Spleen (tissue), 11 donors: ENCODE data around the gene ZFHX2. TPM values are rescaled to one million over a fixed set of nuclear protein-coding genes. Genes with fewer than 3 reads are reported as not detected.

Source experiments
- DNase-seq: peaks from one replicate; pipeline ENCODE4 v3.0.0-alpha.2; 2020
- H3K27ac ChIP-seq, 8 donors: fragments of 200-600 bp; sonication (generic) in 7 of 8; 1 replicate in 4 of 8; 2 replicates in 4 of 8; pipeline versions ENCODE4 v1.5.0 to v1.8.0; 2016 to 2021; ENCODE audit warnings: inconsistent platforms in 4 of 8, mild to moderate bottlenecking in 4 of 8, moderate library complexity in 1 of 8
- H3K27me3 ChIP-seq, 7 donors: fragments of 200-600 bp; sonication (generic) in 6 of 7; replicated peaks in 1 of 7; 1 replicate in 4 of 7; 2 replicates in 3 of 7; pipeline versions ENCODE4 v1.5.0 to v1.8.0; 2016 to 2021; ENCODE audit warnings: inconsistent platforms in 3 of 7, mild to moderate bottlenecking in 1 of 7
- H3K36me3 ChIP-seq, 6 donors: fragments of 200-600 bp; sonication (generic) in 5 of 6; 1 replicate in 4 of 6; 2 replicates in 2 of 6; pipeline versions ENCODE4 v1.5.0 to v1.8.0; 2016 to 2021; ENCODE audit warnings: inconsistent platforms in 2 of 6
- H3K4me1 ChIP-seq, 6 donors: fragments of 200-600 bp; sonication (generic) in 5 of 6; 1 replicate in 3 of 6; 2 replicates in 3 of 6; pipeline versions ENCODE4 v1.5.0 to v1.8.0; 2016 to 2021; ENCODE audit warnings: inconsistent platforms in 3 of 6
- H3K4me3 ChIP-seq, 8 donors: fragments of 200-600 bp; sonication (generic) in 7 of 8; 1 replicate in 4 of 8; 2 replicates in 4 of 8; pipeline versions ENCODE4 v1.5.0 to v1.8.0; 2016 to 2021; ENCODE audit warnings: inconsistent platforms in 4 of 8, mild to moderate bottlenecking in 4 of 8, moderate library complexity in 2 of 8
- H3K9me3 ChIP-seq, 8 donors: fragments of 200-600 bp; sonication (generic) in 7 of 8; 1 replicate in 4 of 8; 2 replicates in 4 of 8; pipeline versions ENCODE4 v1.5.0 to v1.8.0; 2016 to 2021; ENCODE audit warnings: inconsistent platforms in 4 of 8
- CTCF ChIP-seq, 11 experiments: fragments of 200-600 bp in 7 of 11; fragments of 450-650 bp in 4 of 11; sonication (generic) in 4 of 11; IDR thresholded peaks in 8 of 11; conservative IDR thresholded peaks in 3 of 11; 1 replicate in 7 of 11; 2 replicates in 4 of 11; pipeline versions ENCODE4 v1.4.0 to v1.8.0; 2016 to 2021; ENCODE audit warnings: antibody characterized with exemption in 11 of 11, inconsistent platforms in 4 of 11, mild to moderate bottlenecking in 1 of 11
- POLR2A ChIP-seq, 3 donors: fragments of 450-650 bp; IDR thresholded peaks; one replicate each; pipeline ENCODE4 v1.5.1; 2017; ENCODE audit warnings: antibody characterized with exemption in 3 of 3, mild to moderate bottlenecking in 1 of 3
- POLR2AphosphoS5 ChIP-seq, 3 donors: sonication (generic); formaldehyde crosslinking; IDR thresholded peaks; one replicate each; pipeline ENCODE4 v1.5.1; 2017; ENCODE audit warnings: antibody characterized with exemption in 3 of 3
- WGBS, 5 donors: extraction: QIAGEN DNeasy Blood & Tissue Kit in 3 of 5; methylation state at CpG; one replicate each; pipeline versions ENCODE4 v1.1.5 to v1.1.7; 2013 to 2018; 5-methylcytosine and 5-hydroxymethylcytosine counted together
- intact Hi-C: fragments of 100-400 bp; cut with DNase I; formaldehyde crosslinking; loops from one replicate; pipeline ENCODE4 v1.15.0; 2023; ENCODE audit warnings: low total_unique reads
- polyA plus RNA-seq, 3 donors: library from polyadenylated mRNA; stranded (reverse); fragments of 200-250 nt; gene quantifications; one replicate each; pipeline ENCODE4 v1.2.1, GENCODE V29; 2013
- total RNA-seq, 7 donors: library from RNA; depleted of rRNA in 3 of 7; stranded (reverse); fragments of >200 nt in 3 of 7; fragmentation: NEBNext Ultra II Directional in 4 of 7; extraction: Animal tissue kit (Norgen Biotek cat#: 25700) in 4 of 7; gene quantifications; one replicate each; pipeline versions ENCODE4 v1.1.0 to v1.2.1, GENCODE V29; 2016 to 2021
- donor health status: healthy with polysubstance abuse.
- donor health status: DM: no; HTN: no; CAD: no; lungs with moderate emphysema.
- donor health status: DM: no; HTN: no; CAD: no.
- donor health status: Bipolar disorder and iron deficiency.
- donor health status: healthy.
- donor health status: DM: no; HTN: no; CAD: no.
- donor health status: DM: yes; HTN: yes; CAD: no.

The ZFHX2 gene
- total and polyA plus RNA-seq, 10 donors, result 0.09 to 2.9 (median 1.0) TPM

GRCh38 chr14:23555533-23555881 is 3.9 kb upstream of the ZFHX2 start:
- peaks cover 14 to 70% (median 45%) of the 10 kb centered on the region in 6 donors for H3K4me1 ChIP-seq
- TF ChIP-seq POLR2A (IDR thresholded peaks at IDR 0.05) (no peak), CTCF (IDR thresholded peaks at IDR 0.05 in 8 of 11, conservative IDR thresholded peaks at IDR 0.05 in 3 of 11) (no peak), POLR2AphosphoS5 (IDR thresholded peaks at IDR 0.05) (no peak)
- 2 to 6% (median 3%) methylated on average over 10 to 14 of the region's 14 CpGs for WGBS, 5 donors
- peak overlapping the region; percentile 71 to 98 (median 77) for H3K4me3 ChIP-seq
- H3K9me3 ChIP-seq, result no peaks in the 10 kb centered on the region
- intact Hi-C loops, result no loop called here
- DNase-seq, result no peak
- peaks cover 0 to 27% (median 24%) of the 10 kb centered on the region in 6 donors for H3K36me3 ChIP-seq
- H3K27me3 ChIP-seq, result peaks cover 0 to 7% (median 0%) of the 10 kb centered on the region in 7 donors
- H3K27ac ChIP-seq, result peak overlapping the region; percentile 95 to 99 (median 97)

GRCh38 chr14:23550812-23551265 is 726 bp downstream of the ZFHX2 start:
- peak; percentile 83 for DNase-seq

GRCh38 chr14:23550131-23550811 is 1.3 kb downstream of the ZFHX2 start:
- Histone ChIP-seq H3K27me3 (peaks cover 0 to 11% (median 0%) of the 10 kb centered on the region in 7 donors), H3K36me3 (no peaks in the 10 kb centered on the region), H3K27ac (peak overlapping the region in 3 of 8 donors; percentile 65 to 77 (median 68)), H3K9me3 (no peaks in the 10 kb centered on the region), H3K4me3 (peak overlapping the region in 7 of 8 donors; percentile 49 to 80 (median 72)), H3K4me1 (peaks cover 3 to 41% (median 20%) of the 10 kb centered on the region in 6 donors)
- no peak for DNase-seq
- intact Hi-C loops, result no loop called here
- TF ChIP-seq POLR2A (IDR thresholded peaks at IDR 0.05), result no peak
- 53 to 80% (median 60%) methylated on average over 10 to 12 of the region's 12 CpGs for WGBS, 5 donors

More at GRCh38 chr14:23550812-23551265, 726 bp downstream of the ZFHX2 start:
- peaks cover 3 to 47% (median 26%) of the 10 kb centered on the region in 6 donors for H3K4me1 ChIP-seq
- H3K9me3 ChIP-seq, result no peaks in the 10 kb centered on the region
- no peaks in the 10 kb centered on the region for H3K36me3 ChIP-seq
- 2 to 5% (median 3%) methylated on average over 36 to 37 of the region's 37 CpGs for WGBS, 5 donors
- H3K27ac ChIP-seq, result peak overlapping the region in 6 of 8 donors; percentile 38 to 77 (median 62)
- peak overlapping the region; percentile 49 to 80 (median 72) for H3K4me3 ChIP-seq
- TF ChIP-seq POLR2A (IDR thresholded peaks at IDR 0.05) (no peak), CTCF (IDR thresholded peaks at IDR 0.05 in 8 of 11, conservative IDR thresholded peaks at IDR 0.05 in 3 of 11) (no peak), POLR2AphosphoS5 (IDR thresholded peaks at IDR 0.05) (no peak)
- intact Hi-C loops, result no loop called here
- peaks cover 0 to 11% (median 0%) of the 10 kb centered on the region in 7 donors for H3K27me3 ChIP-seq

GRCh38 chr14:23548351-23549318 is 2.9 kb downstream of the ZFHX2 start:
- no peak overlapping the region for H3K4me3 ChIP-seq
- H3K36me3 ChIP-seq, result no peaks in the 10 kb centered on the region
- peaks cover 3 to 44% (median 21%) of the 10 kb centered on the region in 6 donors for H3K4me1 ChIP-seq
- intact Hi-C loops, result loop anchor here (5.0 kb wide), 1 partner anchor 76 kb away; no protein-coding TSS in a partner anchor
- DNase-seq, result no peak
- H3K27ac ChIP-seq, result peak overlapping the region in 2 of 8 donors; percentile 14 to 22
- WGBS, 5 donors, result 64 to 79% (median 74%) methylated on average over 18 of the region's 18 CpGs
- no peak for TF ChIP-seq POLR2A (IDR thresholded peaks at IDR 0.05)
- no peak for TF ChIP-seq POLR2AphosphoS5 (IDR thresholded peaks at IDR 0.05)
- TF ChIP-seq CTCF (IDR thresholded peaks at IDR 0.05 in 8 of 11, conservative IDR thresholded peaks at IDR 0.05 in 3 of 11), result no peak
- no peaks in the 10 kb centered on the region for H3K9me3 ChIP-seq
- peaks cover 0 to 11% (median 0%) of the 10 kb centered on the region in 7 donors for H3K27me3 ChIP-seq
